HT-29 (cell line): ENCODE data around the gene NME2. TPM values are rescaled to one million over a fixed set of nuclear protein-coding genes. Genes with fewer than 3 reads are reported as not detected.
"Not testable (repeated sequence)": the region's sequence is repeated elsewhere in the genome, so short reads cannot be mapped to it uniquely, and the experiment has no call there.

ENCODE experiments used
- DNase-seq: peaks from one replicate; pipeline ENCODE4 v3.0.0-alpha.2; 2015; ENCODE audit warnings: low spot score
- total RNA-seq: library from RNA; depleted of rRNA; stranded (reverse); fragments of >200 nt; shearing (Covaris generic); gene quantifications from 2 replicates; pipeline ENCODE4 v1.2.3, GENCODE V29; 2014; rRNA removed

Gene NME2
- 838 and 869 TPM in 2 replicates for total RNA-seq

- DNase-seq, result peak; percentile 92
Observed at GRCh38 chr17:51166198-51166986, at the start of gene NME2. Gene NME2 (plus strand): TSS chr17:51166411. CDS start chr17:51166831, 420 bp downstream.

GRCh38 chr17:51118330-51119195 is 47.6 kb upstream of the NME2 start:
- peak; percentile 48 for DNase-seq

- peak; percentile 60 for DNase-seq
Observed at GRCh38 chr17:51119415-51120356, 46.5 kb upstream of the NME2 start.

- DNase-seq, result peak; percentile 40
Observed at GRCh38 chr17:51120357-51120738, 45.9 kb upstream of the NME2 start.

GRCh38 chr17:51120739-51121619 is 45.2 kb upstream of the NME2 start, which contains the start of gene SPAG9:
Gene SPAG9 (minus strand): TSS chr17:51120868. CDS start chr17:51120656, 212 bp downstream.
- peak; percentile 94 for DNase-seq

- peak; percentile 92 for DNase-seq
Observed at GRCh38 chr17:51121620-51122472, 44.4 kb upstream of the NME2 start.

- not testable (repeated sequence) for DNase-seq
Observed at GRCh38 chr17:51122473-51123115, 43.6 kb upstream of the NME2 start.

- no peak for DNase-seq
Observed at GRCh38 chr17:51124640-51125503, 41.3 kb upstream of the NME2 start.

GRCh38 chr17:51128076-51128475 is 38.1 kb upstream of the NME2 start:
- DNase-seq, result no peak

- DNase-seq, result peak; percentile 28
Observed at GRCh38 chr17:51132964-51133319, 33.3 kb upstream of the NME2 start.

- DNase-seq, result no peak
Observed at GRCh38 chr17:51133365-51133764, 32.8 kb upstream of the NME2 start.

GRCh38 chr17:51135956-51136355 is 30.3 kb upstream of the NME2 start:
- no peak for DNase-seq

- DNase-seq, result no peak
Observed at GRCh38 chr17:51142597-51142996, 23.6 kb upstream of the NME2 start.

- no peak for DNase-seq
Observed at GRCh38 chr17:51144266-51145022, 21.8 kb upstream of the NME2 start.

GRCh38 chr17:51147650-51148049 is 18.6 kb upstream of the NME2 start:
- no peak for DNase-seq

GRCh38 chr17:51149163-51149562 is 17.0 kb upstream of the NME2 start:
- no peak for DNase-seq

GRCh38 chr17:51150932-51151331 is 15.3 kb upstream of the NME2 start:
- DNase-seq, result no peak
